Measurements from ENCODE around the gene DPP9.

DNA sequence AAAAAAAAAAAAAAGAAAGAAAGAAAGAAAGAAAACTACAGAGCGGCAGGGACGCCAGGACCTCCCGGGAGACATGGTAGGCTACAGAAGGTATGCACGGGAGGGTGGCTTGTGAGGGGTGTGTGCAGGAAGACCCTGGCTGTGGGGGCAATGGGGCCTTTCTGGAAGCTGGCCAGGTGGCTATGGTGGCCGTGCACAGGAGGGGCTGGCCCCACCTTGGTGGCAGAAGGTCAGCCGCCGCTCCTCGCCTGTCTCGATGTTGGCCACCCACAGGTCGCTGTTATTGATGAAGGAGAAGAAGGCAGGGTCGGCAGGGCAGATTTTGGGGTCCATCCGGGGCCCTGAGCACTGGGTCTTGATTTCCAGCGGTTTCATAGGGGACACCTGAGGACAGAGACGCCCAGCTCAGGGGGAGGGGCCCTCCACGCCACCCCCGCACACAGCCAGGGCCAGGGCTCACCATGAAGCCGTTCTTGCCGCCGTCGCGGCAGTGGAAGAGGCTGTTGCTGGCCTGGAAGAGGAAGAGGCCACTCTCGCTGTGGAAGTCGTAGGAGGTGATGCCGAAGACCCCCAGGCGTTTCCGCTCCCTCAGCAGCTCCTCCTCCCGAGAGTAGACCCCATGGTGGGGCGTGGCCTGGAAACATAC, 19.8 kb downstream of the DPP9 start:
- TF ChIP-seq, protein P1, sequence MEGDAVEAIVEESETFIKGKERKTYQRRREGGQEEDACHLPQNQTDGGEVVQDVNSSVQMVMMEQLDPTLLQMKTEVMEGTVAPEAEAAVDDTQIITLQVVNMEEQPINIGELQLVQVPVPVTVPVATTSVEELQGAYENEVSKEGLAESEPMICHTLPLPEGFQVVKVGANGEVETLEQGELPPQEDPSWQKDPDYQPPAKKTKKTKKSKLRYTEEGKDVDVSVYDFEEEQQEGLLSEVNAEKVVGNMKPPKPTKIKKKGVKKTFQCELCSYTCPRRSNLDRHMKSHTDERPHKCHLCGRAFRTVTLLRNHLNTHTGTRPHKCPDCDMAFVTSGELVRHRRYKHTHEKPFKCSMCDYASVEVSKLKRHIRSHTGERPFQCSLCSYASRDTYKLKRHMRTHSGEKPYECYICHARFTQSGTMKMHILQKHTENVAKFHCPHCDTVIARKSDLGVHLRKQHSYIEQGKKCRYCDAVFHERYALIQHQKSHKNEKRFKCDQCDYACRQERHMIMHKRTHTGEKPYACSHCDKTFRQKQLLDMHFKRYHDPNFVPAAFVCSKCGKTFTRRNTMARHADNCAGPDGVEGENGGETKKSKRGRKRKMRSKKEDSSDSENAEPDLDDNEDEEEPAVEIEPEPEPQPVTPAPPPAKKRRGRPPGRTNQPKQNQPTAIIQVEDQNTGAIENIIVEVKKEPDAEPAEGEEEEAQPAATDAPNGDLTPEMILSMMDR (IDR thresholded peaks at IDR 0.05; ENCODE audit: insufficient read depth, low read length): no peak
- TF ChIP-seq, protein P2, sequence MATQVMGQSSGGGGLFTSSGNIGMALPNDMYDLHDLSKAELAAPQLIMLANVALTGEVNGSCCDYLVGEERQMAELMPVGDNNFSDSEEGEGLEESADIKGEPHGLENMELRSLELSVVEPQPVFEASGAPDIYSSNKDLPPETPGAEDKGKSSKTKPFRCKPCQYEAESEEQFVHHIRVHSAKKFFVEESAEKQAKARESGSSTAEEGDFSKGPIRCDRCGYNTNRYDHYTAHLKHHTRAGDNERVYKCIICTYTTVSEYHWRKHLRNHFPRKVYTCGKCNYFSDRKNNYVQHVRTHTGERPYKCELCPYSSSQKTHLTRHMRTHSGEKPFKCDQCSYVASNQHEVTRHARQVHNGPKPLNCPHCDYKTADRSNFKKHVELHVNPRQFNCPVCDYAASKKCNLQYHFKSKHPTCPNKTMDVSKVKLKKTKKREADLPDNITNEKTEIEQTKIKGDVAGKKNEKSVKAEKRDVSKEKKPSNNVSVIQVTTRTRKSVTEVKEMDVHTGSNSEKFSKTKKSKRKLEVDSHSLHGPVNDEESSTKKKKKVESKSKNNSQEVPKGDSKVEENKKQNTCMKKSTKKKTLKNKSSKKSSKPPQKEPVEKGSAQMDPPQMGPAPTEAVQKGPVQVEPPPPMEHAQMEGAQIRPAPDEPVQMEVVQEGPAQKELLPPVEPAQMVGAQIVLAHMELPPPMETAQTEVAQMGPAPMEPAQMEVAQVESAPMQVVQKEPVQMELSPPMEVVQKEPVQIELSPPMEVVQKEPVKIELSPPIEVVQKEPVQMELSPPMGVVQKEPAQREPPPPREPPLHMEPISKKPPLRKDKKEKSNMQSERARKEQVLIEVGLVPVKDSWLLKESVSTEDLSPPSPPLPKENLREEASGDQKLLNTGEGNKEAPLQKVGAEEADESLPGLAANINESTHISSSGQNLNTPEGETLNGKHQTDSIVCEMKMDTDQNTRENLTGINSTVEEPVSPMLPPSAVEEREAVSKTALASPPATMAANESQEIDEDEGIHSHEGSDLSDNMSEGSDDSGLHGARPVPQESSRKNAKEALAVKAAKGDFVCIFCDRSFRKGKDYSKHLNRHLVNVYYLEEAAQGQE (IDR thresholded peaks at IDR 0.05; ENCODE audit: insufficient replicate concordance, low read depth): no peak
- no peak for TF ChIP-seq POLR2AphosphoS5 (IDR thresholded peaks at IDR 0.05; ENCODE audit: low read depth)
- TF ChIP-seq GABPA (IDR thresholded peaks at IDR 0.05; ENCODE audit: low read depth): no peak
- TF ChIP-seq SPI1 (IDR thresholded peaks at IDR 0.05; ENCODE audit: borderline replicate concordance, low read depth): no peak

All from HL-60 (cell line).